COR-L47 (cell line): ENCODE data around the gene GLO1.

Source experiments
- DNase-seq: peaks from one replicate; lab custom pipeline; 2025; lab: John Stamatoyannopoulos, UW

GLO1 gene

GRCh38 chr6:38702558-38703397 lies at the start of gene GLO1:
TSS of gene GLO1 (minus strand) at chr6:38703145. CDS start at chr6:38703054, 91 bp downstream.
- DNase-seq, result peak; percentile 96

DNA sequence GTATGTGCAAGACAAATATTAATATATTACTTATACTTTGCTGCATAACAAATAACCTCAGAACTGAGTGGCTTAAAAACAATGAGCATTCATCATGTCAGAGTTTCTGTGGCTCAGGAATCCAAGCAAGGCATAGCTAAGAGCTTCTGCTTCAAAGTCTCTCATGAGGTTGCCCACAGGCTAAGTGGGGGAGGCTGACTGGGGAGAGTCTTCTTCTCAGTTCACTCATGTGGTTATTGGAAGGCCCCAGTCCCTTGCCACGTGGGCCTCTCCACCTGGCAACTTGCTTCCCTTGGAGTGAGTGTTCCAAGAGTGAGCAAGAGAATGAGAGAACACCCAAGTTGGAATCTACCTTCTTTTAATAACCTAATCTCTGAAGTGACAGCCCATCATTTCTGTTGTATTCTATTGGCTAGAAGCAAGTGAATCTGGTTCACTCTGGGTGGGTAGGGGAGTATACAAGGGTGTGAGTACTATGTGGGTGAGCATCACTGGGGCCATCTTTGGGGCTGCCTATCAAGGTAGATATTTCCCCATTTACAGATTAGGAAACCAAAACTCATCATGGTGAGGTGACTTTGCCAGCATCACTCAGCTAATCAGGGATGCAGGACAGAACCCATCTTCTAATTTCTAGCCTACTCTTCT lies 48.1 kb upstream of the GLO1 start:
- no peak for DNase-seq

GRCh38 chr6:38749473-38749872 lies 46.5 kb upstream of the GLO1 start:
- no peak for DNase-seq

DNA sequence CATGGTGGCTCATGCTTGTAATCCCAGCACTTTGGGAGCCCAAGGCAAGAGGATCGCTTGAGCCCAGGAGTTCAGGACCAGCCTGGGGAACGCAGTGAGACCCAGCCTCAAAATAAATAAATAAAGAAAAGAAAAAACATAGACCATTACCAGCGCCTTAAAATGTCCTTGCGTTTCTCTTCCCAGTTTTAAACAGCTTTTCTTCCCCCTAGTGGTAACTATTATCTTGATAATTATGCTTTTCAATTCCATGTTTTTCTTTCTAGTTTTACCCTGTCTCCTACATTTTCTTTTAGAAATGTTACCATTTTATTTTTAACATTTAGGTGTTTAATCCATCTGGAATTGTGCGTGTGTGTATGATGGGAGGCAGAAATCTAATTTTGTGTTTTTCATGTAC lies 36.6 kb upstream of the GLO1 start:
- no peak for DNase-seq

GRCh38 chr6:38738261-38738660 lies 35.3 kb upstream of the GLO1 start:
- no peak for DNase-seq

GRCh38 chr6:38736951-38737350 lies 34.0 kb upstream of the GLO1 start:
- no peak for DNase-seq

DNA sequence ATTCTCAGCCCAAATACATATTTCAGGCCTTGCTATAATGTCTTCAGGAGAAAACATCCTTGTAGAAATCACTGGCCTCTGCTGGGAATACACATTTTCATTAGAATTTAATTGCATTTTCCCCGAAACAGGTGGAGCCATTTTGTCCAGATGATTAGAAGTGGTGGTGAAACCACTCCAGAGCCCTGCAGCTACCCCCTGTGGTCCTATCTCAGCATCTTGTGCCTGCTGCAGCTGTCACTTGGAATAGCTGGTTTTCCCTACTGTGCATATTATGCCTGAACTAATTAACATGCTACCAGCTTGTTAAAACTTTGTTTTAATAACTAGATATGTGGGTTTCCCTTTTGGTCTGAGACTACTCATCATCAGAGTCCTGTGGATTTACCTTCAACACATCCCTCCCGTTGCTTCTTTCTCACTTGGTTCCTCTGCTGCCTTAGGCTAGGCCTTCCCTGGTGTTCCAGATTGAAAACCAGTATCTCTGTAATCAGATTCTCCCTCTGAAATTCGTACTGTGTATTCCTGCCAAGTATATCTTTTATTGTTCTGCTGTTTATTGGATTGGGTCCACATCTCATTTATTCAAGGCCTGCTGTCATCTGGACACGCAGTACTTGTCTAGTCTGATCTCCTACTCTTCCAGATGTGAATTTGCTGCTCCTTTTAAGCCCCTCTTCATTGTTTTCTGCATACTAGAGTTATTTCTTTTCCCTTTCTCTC lies 27.4 kb upstream of the GLO1 start:
- peak; percentile 73 for DNase-seq

GRCh38 chr6:38728203-38728602 lies 25.3 kb upstream of the GLO1 start:
- DNase-seq, result no peak

GRCh38 chr6:38725414-38726183 lies 22.7 kb upstream of the GLO1 start:
- no peak for DNase-seq

DNA sequence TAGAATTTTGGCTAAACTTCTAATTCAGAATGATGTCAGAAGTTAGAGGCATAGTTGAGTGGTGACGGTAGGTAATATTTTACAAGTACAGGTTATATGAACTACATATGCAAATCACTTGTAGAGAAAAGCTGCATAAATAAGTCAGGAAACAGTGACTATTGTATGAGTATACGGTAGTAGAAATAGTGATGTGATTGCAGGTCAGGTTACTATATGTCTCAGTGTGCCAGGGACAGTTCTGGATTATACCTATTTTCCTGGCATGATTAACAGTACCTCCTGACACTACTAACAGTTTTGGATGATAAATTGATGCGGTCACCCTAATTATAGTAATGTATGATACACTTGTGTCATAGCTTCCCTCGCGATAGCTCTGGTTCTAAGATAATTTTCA lies 21.4 kb upstream of the GLO1 start:
- DNase-seq, result no peak

GRCh38 chr6:38723783-38724182 lies 20.8 kb upstream of the GLO1 start:
- DNase-seq, result no peak

DNA sequence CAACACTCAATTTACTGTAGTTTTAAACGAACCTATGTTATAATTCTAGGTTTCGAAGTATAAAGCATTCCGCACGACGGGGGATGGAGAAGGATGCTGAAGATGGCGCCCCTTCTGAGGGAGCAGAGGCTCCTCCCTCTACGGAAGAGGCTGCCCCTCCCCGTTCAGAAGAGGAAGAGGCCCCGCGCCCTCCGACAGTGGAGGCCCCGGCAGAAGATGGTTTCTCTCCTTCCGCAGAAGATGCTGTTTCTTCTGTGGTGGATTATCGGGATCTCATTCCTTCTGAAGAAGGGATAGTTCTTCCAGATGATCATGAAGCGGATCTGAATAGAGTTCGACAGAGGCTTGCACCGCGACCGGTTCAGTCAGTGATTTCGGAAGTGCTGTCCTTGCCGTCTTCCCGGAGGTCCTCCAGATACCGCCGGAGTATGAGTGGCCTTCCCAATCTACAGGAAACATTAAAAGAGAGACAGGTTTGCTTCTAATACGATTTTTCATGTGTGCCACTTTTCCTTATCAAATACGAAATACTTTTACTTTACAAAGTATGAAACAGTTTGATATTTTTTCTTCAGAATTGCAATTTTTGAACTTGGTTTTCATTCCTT lies 19.9 kb upstream of the GLO1 start:
- no peak for DNase-seq

GRCh38 chr6:38722038-38722437 lies 19.1 kb upstream of the GLO1 start:
- no peak for DNase-seq

GRCh38 chr6:38720295-38720694 lies 17.4 kb upstream of the GLO1 start:
- no peak for DNase-seq

GRCh38 chr6:38719358-38719757 lies 16.4 kb upstream of the GLO1 start:
- DNase-seq, result no peak

- DNase-seq, result no peak
These were observed 13.9 kb upstream of the GLO1 start for GRCh38 chr6:38716825-38717224.

GRCh38 chr6:38715016-38715689 lies 12.2 kb upstream of the GLO1 start, which contains the start of gene DNAH8:
TSS of gene DNAH8 (plus strand) at chr6:38715311. CDS start at chr6:38722810, 7,499 bp downstream.
- no peak for DNase-seq

- no peak for DNase-seq
These were observed 11.5 kb upstream of the GLO1 start for GRCh38 chr6:38714239-38715015.

DNA sequence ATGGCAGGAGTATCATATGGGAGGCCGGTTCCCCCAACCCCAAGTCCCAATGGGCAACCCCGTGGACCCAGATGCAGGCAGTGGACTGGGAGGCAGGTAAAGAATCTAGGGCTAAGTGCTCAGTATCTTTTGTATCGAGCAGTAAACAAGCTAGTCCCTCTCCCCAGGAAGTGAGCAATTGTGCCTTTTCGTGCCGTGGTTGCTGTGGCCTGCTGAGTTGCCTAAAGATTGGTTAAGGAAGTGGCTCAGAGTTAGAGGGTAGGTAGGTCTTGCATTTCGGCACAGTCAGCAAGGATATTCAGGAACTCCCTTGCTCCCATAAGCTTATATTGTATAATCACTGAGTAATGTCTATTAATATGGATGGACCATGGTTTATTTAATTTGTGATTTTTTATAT lies 10.9 kb upstream of the GLO1 start:
- DNase-seq, result no peak

GRCh38 chr6:38708496-38708895 lies 5.6 kb upstream of the GLO1 start:
- DNase-seq, result no peak
